Subcutaneous adipose tissue (tissue), 4 donors: ENCODE results near the gene GRHL1. TPM values are rescaled to one million over a fixed set of nuclear protein-coding genes. Genes with fewer than 3 reads are reported as not detected.

Source experiments
- total RNA-seq, 4 donors: library from RNA; depleted of rRNA; stranded (reverse); fragments of >200 nt; gene quantifications; one replicate each; pipeline ENCODE4 v1.1.0, GENCODE V29; 2016
- TF ChIP-seq, protein P1 (sequence below): fragments of 450-650 bp; IDR thresholded peaks from one replicate; pipeline ENCODE4 v1.5.1; 2016; ENCODE audit warnings: low read depth, mild to moderate bottlenecking, control low read depth, antibody characterized with exemption, moderate library complexity

The GRHL1 gene
- total RNA-seq, 4 donors from 2014 or later = 0.88 to 7.2 (median 2.8) TPM

GRCh38 chr2:10030311-10030736 is 78.8 kb downstream of the GRHL1 start:
- TF ChIP-seq, protein P1, sequence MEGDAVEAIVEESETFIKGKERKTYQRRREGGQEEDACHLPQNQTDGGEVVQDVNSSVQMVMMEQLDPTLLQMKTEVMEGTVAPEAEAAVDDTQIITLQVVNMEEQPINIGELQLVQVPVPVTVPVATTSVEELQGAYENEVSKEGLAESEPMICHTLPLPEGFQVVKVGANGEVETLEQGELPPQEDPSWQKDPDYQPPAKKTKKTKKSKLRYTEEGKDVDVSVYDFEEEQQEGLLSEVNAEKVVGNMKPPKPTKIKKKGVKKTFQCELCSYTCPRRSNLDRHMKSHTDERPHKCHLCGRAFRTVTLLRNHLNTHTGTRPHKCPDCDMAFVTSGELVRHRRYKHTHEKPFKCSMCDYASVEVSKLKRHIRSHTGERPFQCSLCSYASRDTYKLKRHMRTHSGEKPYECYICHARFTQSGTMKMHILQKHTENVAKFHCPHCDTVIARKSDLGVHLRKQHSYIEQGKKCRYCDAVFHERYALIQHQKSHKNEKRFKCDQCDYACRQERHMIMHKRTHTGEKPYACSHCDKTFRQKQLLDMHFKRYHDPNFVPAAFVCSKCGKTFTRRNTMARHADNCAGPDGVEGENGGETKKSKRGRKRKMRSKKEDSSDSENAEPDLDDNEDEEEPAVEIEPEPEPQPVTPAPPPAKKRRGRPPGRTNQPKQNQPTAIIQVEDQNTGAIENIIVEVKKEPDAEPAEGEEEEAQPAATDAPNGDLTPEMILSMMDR = no peak

DNA sequence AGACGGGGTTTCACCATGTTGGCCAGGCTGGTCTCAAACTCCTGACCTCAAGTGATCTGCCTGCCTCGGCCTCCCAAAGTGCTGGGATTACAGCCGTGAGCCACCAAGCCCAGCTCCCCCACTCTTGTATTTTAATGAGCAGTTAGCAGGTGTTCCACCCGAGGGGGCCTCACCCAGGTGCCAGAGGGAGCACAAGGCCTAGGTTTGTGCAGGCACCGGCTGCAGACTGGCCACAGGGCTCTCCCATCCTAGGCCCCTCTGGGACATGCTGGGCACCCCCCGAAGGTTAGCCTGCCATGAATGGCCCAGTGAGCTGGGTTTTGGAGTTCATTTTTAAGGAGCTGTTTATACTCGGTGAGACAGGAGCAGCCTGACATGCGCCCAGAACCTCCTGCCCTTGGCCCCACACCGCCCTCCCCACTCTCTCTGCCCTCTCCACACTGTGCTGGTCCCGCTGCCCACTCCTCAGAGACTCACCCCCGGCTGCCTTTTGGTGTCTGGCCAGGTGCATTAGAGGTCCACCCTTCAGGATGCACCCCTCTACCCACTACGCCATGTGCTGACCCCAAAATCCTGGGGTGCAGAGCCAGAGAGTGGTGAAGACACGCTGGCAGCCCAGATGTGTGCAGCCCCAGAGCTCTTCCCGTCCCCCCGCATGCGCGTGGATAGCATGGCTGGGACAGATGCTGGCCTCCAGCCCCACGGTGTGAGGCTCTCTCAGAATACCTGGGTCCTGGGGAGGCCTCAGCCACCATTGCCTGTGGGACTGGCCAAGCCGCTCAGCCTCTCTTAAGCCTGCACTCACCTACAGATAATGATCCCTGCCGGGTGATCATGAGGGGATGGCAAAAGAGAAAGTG is 80.6 kb downstream of the GRHL1 start:
- TF ChIP-seq, protein P1 = no peak

- TF ChIP-seq, protein P1 = no peak
Measured at GRCh38 chr2:10032746-10033105, 81.2 kb downstream of the GRHL1 start.

GRCh38 chr2:10033251-10034006 is 81.9 kb downstream of the GRHL1 start:
- TF ChIP-seq, protein P1 = no peak

DNA sequence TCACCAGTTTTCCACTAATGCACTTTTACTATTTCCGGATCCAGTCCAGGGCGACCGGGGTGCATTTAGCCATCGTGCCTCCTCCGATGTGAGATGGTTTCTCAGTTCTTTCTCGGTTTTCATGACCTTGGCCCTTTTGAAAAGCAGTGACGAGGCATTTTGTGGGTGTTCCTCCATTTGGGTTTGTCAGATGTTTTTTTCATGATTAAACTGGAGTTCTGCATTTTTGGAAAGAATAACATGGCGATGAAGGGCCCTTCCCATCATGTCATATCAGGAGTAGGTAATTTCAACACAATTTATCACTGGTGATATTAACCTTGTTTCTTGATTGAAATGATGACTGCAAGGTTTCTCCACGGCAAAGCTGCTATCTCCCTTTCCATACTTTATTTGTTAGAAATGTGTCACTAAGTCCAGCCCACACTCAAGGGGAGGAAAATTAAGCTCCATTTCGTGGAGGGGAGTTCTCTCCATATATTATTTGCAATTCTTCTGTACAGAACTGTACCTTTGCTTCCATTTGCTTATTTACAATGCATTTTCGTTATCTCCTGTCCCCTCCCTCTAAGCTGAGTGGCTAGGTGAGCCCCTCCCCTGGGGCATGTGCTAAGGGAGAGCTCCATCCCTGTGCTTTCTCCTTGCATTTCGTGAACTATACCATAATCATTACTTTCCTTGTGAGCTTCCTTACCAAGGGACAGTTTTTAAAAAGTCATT is 83.0 kb downstream of the GRHL1 start:
- TF ChIP-seq, protein P1 = no peak

GRCh38 chr2:10035053-10035422 is 83.5 kb downstream of the GRHL1 start:
- TF ChIP-seq, protein P1 = no peak

- TF ChIP-seq, protein P1 = no peak
Measured at GRCh38 chr2:10035633-10036032, 84.1 kb downstream of the GRHL1 start.
